ENCODE results near the gene UQCR11. TPM values are rescaled to one million over a fixed set of nuclear protein-coding genes. Genes with fewer than 3 reads are reported as not detected.
A peak's percentile ranks its signal among the peaks of the same experiment; 100 is the strongest.

Gene UQCR11
- total and polyA plus RNA-seq, 2 of the 8 experiments (the other 6 are each of a cell fraction or from before 2014, with no cell fraction given), result 162 to 171 TPM

GRCh38 chr19:1582201-1582600 is 23.1 kb downstream of the UQCR11 start:
- Histone ChIP-seq H2BK12ac (ENCODE audit: low read depth, low read length) (no peak overlapping the region), H4K8ac (ENCODE audit: extremely low read depth, insufficient read depth, low read length) (0 out of 2 replicates have a peak overlapping the region, but pooled peaks have one; percentile 79), H2BK15ac (ENCODE audit: low read length) (no peak overlapping the region), H3K27me3 (replicated peaks in 1 of 4; ENCODE audit: control insufficient read depth in 3 of 4, extremely low read depth in 1 of 4, insufficient read depth in 3 of 4, low read length in 3 of 4) (no peaks in the 10 kb centered on the region; a peak in 1 of 7 replicates), H3K4me2 (ENCODE audit: insufficient read depth in 1 of 2, low read depth in 2 of 2, low read length in 2 of 2) (no peak overlapping the region), H2BK20ac (ENCODE audit: low read length) (no peak overlapping the region), H3K27ac (ENCODE audit: low read depth, low read length) (no peak overlapping the region), H3K4ac (replicated peaks; ENCODE audit: insufficient read length, low read depth, low read length) (no peak overlapping the region), H3K14ac (ENCODE audit: insufficient read length) (no peak overlapping the region), H3K79me2 (ENCODE audit: control insufficient read depth in 1 of 2, insufficient read depth in 2 of 2, low read length in 2 of 2) (peaks cover 0 to 13% of the 10 kb centered on the region in 2 experiments; a peak in 2 of 4 replicates), H3K9me3 (ENCODE audit: insufficient read depth in 2 of 2, low read depth in 1 of 2, low read length in 1 of 2) (no peaks in the 10 kb centered on the region), H2BK5ac (ENCODE audit: low read depth, low read length) (no peak overlapping the region), H3K79me1 (ENCODE audit: low read depth, low read length) (peaks cover 14% of the 10 kb centered on the region), H3K23ac (ENCODE audit: insufficient read length) (no peak overlapping the region), H3K36me3 (ENCODE audit: control insufficient read depth in 2 of 4, insufficient read depth in 4 of 4, low read length in 3 of 4) (peaks cover 10 to 57% (median 42%) of the 10 kb centered on the region in 4 experiments; a peak in 7 of 8 replicates), H2AK5ac (ENCODE audit: low read depth, low read length) (no peak overlapping the region), H4K91ac (replicated peaks; ENCODE audit: insufficient read length, low read length) (no peak overlapping the region), H4K20me1 (replicated peaks in 1 of 2; ENCODE audit: control insufficient read depth in 1 of 2, insufficient read depth in 2 of 2, low read length in 2 of 2) (peaks cover 0 to 21% of the 10 kb centered on the region in 2 experiments), H3K56ac (replicated peaks; ENCODE audit: insufficient read length, low read depth, low read length) (no peak overlapping the region), H3K23me2 (ENCODE audit: low read depth, low read length) (no peaks in the 10 kb centered on the region), H4K5ac (ENCODE audit: insufficient read length, low read depth, low read length) (no peak overlapping the region), H3K18ac (ENCODE audit: extremely low read depth, low read length) (no peak overlapping the region), H3K9ac (replicated peaks in 1 of 4; ENCODE audit: extremely low read depth in 1 of 4, low read depth in 3 of 4, low read length in 3 of 4) (no peak overlapping the region), H2AFZ (ENCODE audit: low read length) (no peak overlapping the region), H2BK120ac (replicated peaks; ENCODE audit: low read depth, low read length) (no peak overlapping the region), H3K4me1 (replicated peaks in 1 of 4; ENCODE audit: control insufficient read depth in 3 of 4, insufficient read depth in 4 of 4, low read length in 3 of 4) (no peaks in the 10 kb centered on the region), H3K4me3 (ENCODE audit: extremely low read depth in 1 of 4, insufficient read depth in 2 of 4, low read depth in 3 of 4, low read length in 4 of 4) (no peak overlapping the region)
- no peak for DNase-seq (ENCODE audit: low read depth in 1 of 2, low spot score in 2 of 2)
- POLR2A ChIA-PET (ENCODE audit: partially characterized antibody), result interaction anchor here (1.1 to 2.1 kb wide), 3 partner anchors 9 to 36 kb away, joined by 4 to 8 read pairs (median 6); no protein-coding TSS in a partner anchor
- FAIRE-seq, result no peak
- 89% methylated on average over 9 of the region's 9 CpGs; no CpG with 5 or more reads in 1 of the 2 experiments for WGBS, 2 experiments (ENCODE audit: extremely low coverage in 1 of 2, insufficient coverage in 1 of 2, insufficient read length in 1 of 2, insufficient replicate concordance in 2 of 2, low coverage in 1 of 2, low lambda C conversion rate in 2 of 2, missing lambda C conversion rate in 1 of 2)
- CTCF ChIA-PET (ENCODE audit: partially characterized antibody), result interaction anchor here (0.9 to 3.6 kb wide), 2 partner anchors 36 to 240 kb away, joined by 3 to 14 read pairs; no protein-coding TSS in a partner anchor
- no peak for TF ChIP-seq TAF7 (optimal IDR thresholded peaks at IDR 0.05; ENCODE audit: borderline replicate concordance, low read depth, low read length)
- TF ChIP-seq CHD2 (IDR thresholded peaks at IDR 0.05; ENCODE audit: low read length), result no peak
- TF ChIP-seq BACH1 (IDR thresholded peaks at IDR 0.05; ENCODE audit: low read length), result no peak
- TF ChIP-seq TBP (IDR thresholded peaks at IDR 0.05; ENCODE audit: low read depth, low read length), result no peak
- no peak for TF ChIP-seq HDAC6 (IDR thresholded peaks at IDR 0.05; ENCODE audit: low read depth, low read length)
- no peak for TF ChIP-seq ASH2L (IDR thresholded peaks at IDR 0.05; ENCODE audit: low read length)
- TF ChIP-seq EP300 (IDR thresholded peaks at IDR 0.05; ENCODE audit: borderline replicate concordance in 1 of 2, low read depth in 2 of 2, low read length in 2 of 2), result no peak
- no peak for TF ChIP-seq HDAC2 (IDR thresholded peaks at IDR 0.05; ENCODE audit: borderline replicate concordance in 1 of 2, low read depth in 2 of 2, low read length in 2 of 2)
- TF ChIP-seq PHF8 (conservative IDR thresholded peaks at IDR 0.05; ENCODE audit: low read depth, low read length), result no peak
- no peak for TF ChIP-seq CTBP2 (IDR thresholded peaks at IDR 0.05; ENCODE audit: borderline replicate concordance, insufficient read depth, insufficient read length, low read length)
